GM23338 (cell line): ENCODE data around the gene NAB2. TPM values are rescaled to one million over a fixed set of nuclear protein-coding genes. Genes with fewer than 3 reads are reported as not detected.

Experiments
- ATAC-seq: fragments of 200-7000 bp; cut with Tn5 transposase; 3 replicates; pipeline ENCODE4 v1.9.1; 2020
- DNase-seq: peaks from one replicate; pipeline ENCODE4 v3.0.0-alpha.2; 2015; ENCODE audit warnings: low spot score
- H2AFZ ChIP-seq: fragments of 200-600 bp; sonication (generic); 2 replicates; pipeline ENCODE4 v1.8.0; 2016; ENCODE audit warnings: antibody characterized with exemption, mild to moderate bottlenecking, moderate library complexity
- H3F3A ChIP-seq: fragments of 200-600 bp; sonication (generic); replicated peaks from 2 replicates; pipeline ENCODE4 v1.8.0; 2017; ENCODE audit warnings: antibody characterized with exemption, mixed run types, low read depth
- H3K27ac ChIP-seq: fragments of 200-600 bp; sonication (generic); 2 replicates; pipeline ENCODE4 v1.6.1; 2016; ENCODE audit warnings: low read depth
- H3K27me3 ChIP-seq: fragments of 200-600 bp; sonication (generic); 2 replicates; pipeline ENCODE4 v1.8.0; 2016; ENCODE audit warnings: mild to moderate bottlenecking, mixed run types, moderate library complexity; ENCODE audit not compliant: insufficient read depth
- H3K36me3 ChIP-seq: fragments of 200-600 bp; sonication (generic); 2 replicates; pipeline ENCODE4 v1.8.0; 2016; ENCODE audit warnings: mild to moderate bottlenecking; ENCODE audit not compliant: insufficient read depth
- H3K4me1 ChIP-seq: fragments of 200-600 bp; sonication (generic); 2 replicates; pipeline ENCODE4 v1.8.0; 2016; ENCODE audit warnings: mild to moderate bottlenecking, moderate library complexity; ENCODE audit not compliant: insufficient read depth
- H3K4me2 ChIP-seq: fragments of 200-600 bp; sonication (generic); 2 replicates; pipeline ENCODE4 v1.7.1; 2017; ENCODE audit warnings: mixed run types
- H3K4me3 ChIP-seq: fragments of 200-600 bp; sonication (generic); 2 replicates; pipeline ENCODE4 v1.6.1; 2016; ENCODE audit warnings: mixed run types
- H3K79me2 ChIP-seq: fragments of 200-600 bp; sonication (generic); replicated peaks from 2 replicates; pipeline ENCODE4 v1.8.0; 2017; ENCODE audit warnings: mild to moderate bottlenecking; ENCODE audit not compliant: insufficient read depth
- H3K9me2 ChIP-seq: fragments of 200-600 bp; sonication (generic); 2 replicates; pipeline ENCODE4 v1.8.0; 2017; ENCODE audit not compliant: insufficient read depth
- H4K20me1 ChIP-seq: fragments of 200-600 bp; sonication (generic); replicated peaks from 2 replicates; pipeline ENCODE4 v1.8.0; 2017; ENCODE audit warnings: mild to moderate bottlenecking; ENCODE audit not compliant: insufficient read depth
- H3K27ac Mint-ChIP-seq: 2 replicates; pipeline ENCODE4 v1.8.0; 2020; ENCODE audit warnings: inconsistent platforms, mild to moderate bottlenecking, moderate library complexity, mixed read lengths
- H3K27me3 Mint-ChIP-seq: 3 replicates; pipeline ENCODE4 v1.8.0; 2022; ENCODE audit warnings: low read depth, mild to moderate bottlenecking, moderate library complexity, mixed read lengths, inconsistent platforms; ENCODE audit not compliant: insufficient read depth, poor library complexity
- H3K36me3 Mint-ChIP-seq: 3 replicates; pipeline ENCODE4 v1.8.0; 2021; ENCODE audit warnings: low read depth, mild to moderate bottlenecking, inconsistent platforms, moderate library complexity, mixed read lengths
- H3K4me1 Mint-ChIP-seq: 3 replicates; pipeline ENCODE4 v1.8.0; 2020; ENCODE audit warnings: mild to moderate bottlenecking, inconsistent platforms, mixed read lengths
- H3K4me3 Mint-ChIP-seq: 3 replicates; pipeline ENCODE4 v1.8.0; 2021; ENCODE audit warnings: moderate library complexity, mild to moderate bottlenecking, inconsistent platforms, mixed read lengths
- H3K9me3 Mint-ChIP-seq: 3 replicates; pipeline ENCODE4 v1.8.0; 2020; ENCODE audit warnings: moderate library complexity, mild to moderate bottlenecking, inconsistent platforms, mixed read lengths
- CREB1 ChIP-seq: fragments of 250-450 bp; sonication (Bioruptor Pico); IDR thresholded peaks from 2 replicates; pipeline ENCODE4 v1.5.0; 2020; ENCODE audit warnings: low read depth, mild to moderate bottlenecking, moderate library complexity
- EZH2 ChIP-seq: fragments of 200-600 bp; sonication (generic); IDR thresholded peaks from one replicate; pipeline ENCODE4 v1.8.0; 2017; ENCODE audit warnings: antibody characterized with exemption, mild to moderate bottlenecking, low read depth; ENCODE audit not compliant: unreplicated experiment
- JUNB ChIP-seq: IDR thresholded peaks from one replicate; pipeline ENCODE4 v1.6.1; 2016; ENCODE audit warnings: antibody characterized with exemption; ENCODE audit not compliant: unreplicated experiment
- NANOG ChIP-seq: IDR thresholded peaks from 2 replicates; pipeline ENCODE4 v1.6.1; 2016; ENCODE audit warnings: antibody characterized with exemption, borderline replicate concordance
- POLR2AphosphoS5 ChIP-seq: IDR thresholded peaks from 2 replicates; pipeline ENCODE4 v1.6.1; 2016; ENCODE audit warnings: antibody characterized with exemption, low read depth
- STAT1 ChIP-seq: IDR thresholded peaks from one replicate; pipeline ENCODE4 v1.6.1; 2016; ENCODE audit warnings: antibody characterized with exemption; ENCODE audit not compliant: unreplicated experiment
- ZNF114 ChIP-seq: fragments of 250-450 bp; sonication (Bioruptor Pico); IDR thresholded peaks from 2 replicates; pipeline ENCODE4 v1.5.0; 2020; ENCODE audit warnings: mild to moderate bottlenecking, moderate library complexity
- polyA plus RNA-seq: library from polyadenylated mRNA; unstranded; fragments of >200 nt; fragmentation: Nextera tagmentation; extraction: Ambion mirVana; gene quantifications from 2 replicates; pipeline ENCODE4 v1.2.1, GENCODE V29; 2016
- total RNA-seq: library from RNA; depleted of rRNA; stranded (reverse); fragments of >200 nt; shearing (Covaris generic); gene quantifications from 2 replicates; pipeline ENCODE4 v1.2.3, GENCODE V29; 2014
- TF ChIP-seq, protein P1 (sequence below): IDR thresholded peaks from 2 replicates; pipeline ENCODE4 v1.6.1; 2016; ENCODE audit warnings: antibody characterized with exemption
- TF ChIP-seq, protein P2 (sequence below): IDR thresholded peaks from one replicate; pipeline ENCODE4 v1.6.1; 2018; ENCODE audit warnings: antibody characterized with exemption; ENCODE audit not compliant: unreplicated experiment
- TF ChIP-seq, protein P3 (sequence below): fragments of 250-450 bp; sonication (Bioruptor Pico); IDR thresholded peaks from 2 replicates; pipeline ENCODE4 v1.5.0; 2020; ENCODE audit warnings: mild to moderate bottlenecking, moderate library complexity
- TF ChIP-seq, protein P4 (sequence below), 2 experiments: fragments of 200-600 bp in 1 of 2; sonication (generic) in 1 of 2; conservative IDR thresholded peaks; 2 replicates each; pipeline versions ENCODE4 v1.5.1 to v1.6.1; 2016 to 2017; ENCODE audit warnings: antibody characterized with exemption in 2 of 2, low read depth in 2 of 2, mild to moderate bottlenecking in 2 of 2, moderate library complexity in 1 of 2

The NAB2 gene
- total and polyA plus RNA-seq, 2 experiments from 2014 or later, result 6.5 to 19.8 TPM

DNA sequence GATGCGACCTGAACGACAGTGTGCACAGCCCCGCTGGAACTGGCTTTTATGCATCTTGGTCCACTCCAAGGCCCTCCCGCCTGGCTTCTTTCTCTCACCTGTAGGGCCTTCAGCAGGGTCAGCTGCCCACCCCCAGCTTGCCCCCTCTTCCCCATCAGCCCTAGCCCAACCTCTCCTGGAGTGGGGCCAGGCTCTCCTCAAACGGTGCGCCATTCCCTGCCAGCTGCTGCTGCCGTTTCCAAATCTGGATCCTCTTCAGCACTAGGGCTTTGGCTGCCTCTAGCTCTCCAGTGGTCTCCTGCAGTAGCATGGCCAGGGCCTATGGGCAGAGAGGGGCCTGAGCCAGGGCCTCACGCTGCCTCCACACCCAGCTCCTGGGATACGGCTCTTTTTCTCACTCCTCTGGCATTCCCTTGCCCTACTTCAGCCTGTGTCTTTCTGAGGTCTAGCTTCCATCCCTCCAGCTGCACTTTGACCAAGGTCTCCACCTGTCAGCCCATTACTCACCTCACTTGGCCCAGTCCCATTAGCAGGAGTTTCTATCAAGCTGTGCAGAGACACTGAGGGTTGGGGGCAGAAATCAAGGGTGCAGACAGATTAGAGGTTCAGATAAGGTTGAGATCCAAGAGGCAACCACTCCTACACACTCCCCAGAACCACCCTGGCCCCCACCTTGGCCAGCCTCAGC is 17.3 kb downstream of the NAB2 start (continued):
- TF ChIP-seq, protein P1, sequence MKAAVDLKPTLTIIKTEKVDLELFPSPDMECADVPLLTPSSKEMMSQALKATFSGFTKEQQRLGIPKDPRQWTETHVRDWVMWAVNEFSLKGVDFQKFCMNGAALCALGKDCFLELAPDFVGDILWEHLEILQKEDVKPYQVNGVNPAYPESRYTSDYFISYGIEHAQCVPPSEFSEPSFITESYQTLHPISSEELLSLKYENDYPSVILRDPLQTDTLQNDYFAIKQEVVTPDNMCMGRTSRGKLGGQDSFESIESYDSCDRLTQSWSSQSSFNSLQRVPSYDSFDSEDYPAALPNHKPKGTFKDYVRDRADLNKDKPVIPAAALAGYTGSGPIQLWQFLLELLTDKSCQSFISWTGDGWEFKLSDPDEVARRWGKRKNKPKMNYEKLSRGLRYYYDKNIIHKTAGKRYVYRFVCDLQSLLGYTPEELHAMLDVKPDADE, result no peak
- TF ChIP-seq NANOG (no peak), JUNB (no peak), ZNF114 (CRISPR knock-in tag) (no peak), STAT1 (no peak), POLR2AphosphoS5 (no peak)
- TF ChIP-seq, protein P2, sequence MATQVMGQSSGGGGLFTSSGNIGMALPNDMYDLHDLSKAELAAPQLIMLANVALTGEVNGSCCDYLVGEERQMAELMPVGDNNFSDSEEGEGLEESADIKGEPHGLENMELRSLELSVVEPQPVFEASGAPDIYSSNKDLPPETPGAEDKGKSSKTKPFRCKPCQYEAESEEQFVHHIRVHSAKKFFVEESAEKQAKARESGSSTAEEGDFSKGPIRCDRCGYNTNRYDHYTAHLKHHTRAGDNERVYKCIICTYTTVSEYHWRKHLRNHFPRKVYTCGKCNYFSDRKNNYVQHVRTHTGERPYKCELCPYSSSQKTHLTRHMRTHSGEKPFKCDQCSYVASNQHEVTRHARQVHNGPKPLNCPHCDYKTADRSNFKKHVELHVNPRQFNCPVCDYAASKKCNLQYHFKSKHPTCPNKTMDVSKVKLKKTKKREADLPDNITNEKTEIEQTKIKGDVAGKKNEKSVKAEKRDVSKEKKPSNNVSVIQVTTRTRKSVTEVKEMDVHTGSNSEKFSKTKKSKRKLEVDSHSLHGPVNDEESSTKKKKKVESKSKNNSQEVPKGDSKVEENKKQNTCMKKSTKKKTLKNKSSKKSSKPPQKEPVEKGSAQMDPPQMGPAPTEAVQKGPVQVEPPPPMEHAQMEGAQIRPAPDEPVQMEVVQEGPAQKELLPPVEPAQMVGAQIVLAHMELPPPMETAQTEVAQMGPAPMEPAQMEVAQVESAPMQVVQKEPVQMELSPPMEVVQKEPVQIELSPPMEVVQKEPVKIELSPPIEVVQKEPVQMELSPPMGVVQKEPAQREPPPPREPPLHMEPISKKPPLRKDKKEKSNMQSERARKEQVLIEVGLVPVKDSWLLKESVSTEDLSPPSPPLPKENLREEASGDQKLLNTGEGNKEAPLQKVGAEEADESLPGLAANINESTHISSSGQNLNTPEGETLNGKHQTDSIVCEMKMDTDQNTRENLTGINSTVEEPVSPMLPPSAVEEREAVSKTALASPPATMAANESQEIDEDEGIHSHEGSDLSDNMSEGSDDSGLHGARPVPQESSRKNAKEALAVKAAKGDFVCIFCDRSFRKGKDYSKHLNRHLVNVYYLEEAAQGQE, result no peak

DNA sequence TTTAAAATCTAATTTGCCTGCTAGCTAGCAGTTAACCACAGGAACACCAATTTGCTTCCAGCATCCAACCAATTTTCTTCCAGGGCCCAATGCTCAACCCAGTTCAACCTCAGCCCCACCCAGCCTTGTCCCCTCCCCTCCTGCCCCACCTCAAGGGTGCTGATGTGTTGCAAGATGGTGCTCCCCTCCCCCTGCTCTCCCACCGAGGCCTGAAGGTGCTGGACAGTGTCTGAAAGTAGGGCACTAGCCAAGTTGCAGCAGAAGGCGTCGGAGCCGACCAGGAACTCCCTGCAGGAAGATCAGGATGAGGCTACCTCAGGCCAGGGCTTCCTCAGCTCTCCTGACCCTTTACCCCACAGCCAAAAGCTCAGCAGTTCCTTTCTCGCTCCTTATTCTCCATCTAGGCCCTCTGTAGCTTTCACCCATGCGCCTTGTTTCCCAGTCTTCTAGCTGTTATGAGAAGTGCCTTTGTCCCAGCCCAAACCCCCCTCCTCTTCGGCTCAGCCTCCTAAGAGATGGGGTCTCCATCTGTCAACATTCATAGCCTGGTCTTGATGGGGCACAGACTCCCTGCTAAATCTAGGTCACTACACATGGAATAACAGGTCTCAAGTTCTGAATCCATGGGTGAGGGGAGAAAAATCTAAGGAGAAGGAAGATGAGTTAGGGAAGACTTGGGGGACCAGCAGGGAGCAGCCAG is 18.7 kb downstream of the NAB2 start:
- no peak overlapping the region for H3K4me3 ChIP-seq
- no peak overlapping the region for H3K4me2 ChIP-seq
- H3K27me3 ChIP-seq, result no peaks in the 10 kb centered on the region
- Mint-ChIP-seq H3K9me3 (no peaks in the 10 kb centered on the region; the same call in 1 of the 3 replicates), H3K4me1 (peaks cover 28% of the 10 kb centered on the region), H3K36me3 (peaks cover 32% of the 10 kb centered on the region), H3K4me3 (no peak overlapping the region; the same call in 2 of the 3 replicates), H3K27me3 (peaks cover 20% of the 10 kb centered on the region), H3K27ac (no peak overlapping the region)
- ATAC-seq, result no peak
- H3K4me1 ChIP-seq, result peaks cover 20% of the 10 kb centered on the region
- H3K9me2 ChIP-seq, result no peaks in the 10 kb centered on the region
- H3K79me2 ChIP-seq, result peaks cover 9% of the 10 kb centered on the region
- H3K36me3 ChIP-seq, result no peaks in the 10 kb centered on the region
- no peaks in the 10 kb centered on the region for H4K20me1 ChIP-seq
- no peak overlapping the region for H2AFZ ChIP-seq
- DNase-seq, result no peak
- no peak overlapping the region for H3K27ac ChIP-seq
- peaks cover 6% of the 10 kb centered on the region for H3F3A ChIP-seq
- no peak for TF ChIP-seq CREB1 (CRISPR knock-in tag)
- TF ChIP-seq, protein P3, sequence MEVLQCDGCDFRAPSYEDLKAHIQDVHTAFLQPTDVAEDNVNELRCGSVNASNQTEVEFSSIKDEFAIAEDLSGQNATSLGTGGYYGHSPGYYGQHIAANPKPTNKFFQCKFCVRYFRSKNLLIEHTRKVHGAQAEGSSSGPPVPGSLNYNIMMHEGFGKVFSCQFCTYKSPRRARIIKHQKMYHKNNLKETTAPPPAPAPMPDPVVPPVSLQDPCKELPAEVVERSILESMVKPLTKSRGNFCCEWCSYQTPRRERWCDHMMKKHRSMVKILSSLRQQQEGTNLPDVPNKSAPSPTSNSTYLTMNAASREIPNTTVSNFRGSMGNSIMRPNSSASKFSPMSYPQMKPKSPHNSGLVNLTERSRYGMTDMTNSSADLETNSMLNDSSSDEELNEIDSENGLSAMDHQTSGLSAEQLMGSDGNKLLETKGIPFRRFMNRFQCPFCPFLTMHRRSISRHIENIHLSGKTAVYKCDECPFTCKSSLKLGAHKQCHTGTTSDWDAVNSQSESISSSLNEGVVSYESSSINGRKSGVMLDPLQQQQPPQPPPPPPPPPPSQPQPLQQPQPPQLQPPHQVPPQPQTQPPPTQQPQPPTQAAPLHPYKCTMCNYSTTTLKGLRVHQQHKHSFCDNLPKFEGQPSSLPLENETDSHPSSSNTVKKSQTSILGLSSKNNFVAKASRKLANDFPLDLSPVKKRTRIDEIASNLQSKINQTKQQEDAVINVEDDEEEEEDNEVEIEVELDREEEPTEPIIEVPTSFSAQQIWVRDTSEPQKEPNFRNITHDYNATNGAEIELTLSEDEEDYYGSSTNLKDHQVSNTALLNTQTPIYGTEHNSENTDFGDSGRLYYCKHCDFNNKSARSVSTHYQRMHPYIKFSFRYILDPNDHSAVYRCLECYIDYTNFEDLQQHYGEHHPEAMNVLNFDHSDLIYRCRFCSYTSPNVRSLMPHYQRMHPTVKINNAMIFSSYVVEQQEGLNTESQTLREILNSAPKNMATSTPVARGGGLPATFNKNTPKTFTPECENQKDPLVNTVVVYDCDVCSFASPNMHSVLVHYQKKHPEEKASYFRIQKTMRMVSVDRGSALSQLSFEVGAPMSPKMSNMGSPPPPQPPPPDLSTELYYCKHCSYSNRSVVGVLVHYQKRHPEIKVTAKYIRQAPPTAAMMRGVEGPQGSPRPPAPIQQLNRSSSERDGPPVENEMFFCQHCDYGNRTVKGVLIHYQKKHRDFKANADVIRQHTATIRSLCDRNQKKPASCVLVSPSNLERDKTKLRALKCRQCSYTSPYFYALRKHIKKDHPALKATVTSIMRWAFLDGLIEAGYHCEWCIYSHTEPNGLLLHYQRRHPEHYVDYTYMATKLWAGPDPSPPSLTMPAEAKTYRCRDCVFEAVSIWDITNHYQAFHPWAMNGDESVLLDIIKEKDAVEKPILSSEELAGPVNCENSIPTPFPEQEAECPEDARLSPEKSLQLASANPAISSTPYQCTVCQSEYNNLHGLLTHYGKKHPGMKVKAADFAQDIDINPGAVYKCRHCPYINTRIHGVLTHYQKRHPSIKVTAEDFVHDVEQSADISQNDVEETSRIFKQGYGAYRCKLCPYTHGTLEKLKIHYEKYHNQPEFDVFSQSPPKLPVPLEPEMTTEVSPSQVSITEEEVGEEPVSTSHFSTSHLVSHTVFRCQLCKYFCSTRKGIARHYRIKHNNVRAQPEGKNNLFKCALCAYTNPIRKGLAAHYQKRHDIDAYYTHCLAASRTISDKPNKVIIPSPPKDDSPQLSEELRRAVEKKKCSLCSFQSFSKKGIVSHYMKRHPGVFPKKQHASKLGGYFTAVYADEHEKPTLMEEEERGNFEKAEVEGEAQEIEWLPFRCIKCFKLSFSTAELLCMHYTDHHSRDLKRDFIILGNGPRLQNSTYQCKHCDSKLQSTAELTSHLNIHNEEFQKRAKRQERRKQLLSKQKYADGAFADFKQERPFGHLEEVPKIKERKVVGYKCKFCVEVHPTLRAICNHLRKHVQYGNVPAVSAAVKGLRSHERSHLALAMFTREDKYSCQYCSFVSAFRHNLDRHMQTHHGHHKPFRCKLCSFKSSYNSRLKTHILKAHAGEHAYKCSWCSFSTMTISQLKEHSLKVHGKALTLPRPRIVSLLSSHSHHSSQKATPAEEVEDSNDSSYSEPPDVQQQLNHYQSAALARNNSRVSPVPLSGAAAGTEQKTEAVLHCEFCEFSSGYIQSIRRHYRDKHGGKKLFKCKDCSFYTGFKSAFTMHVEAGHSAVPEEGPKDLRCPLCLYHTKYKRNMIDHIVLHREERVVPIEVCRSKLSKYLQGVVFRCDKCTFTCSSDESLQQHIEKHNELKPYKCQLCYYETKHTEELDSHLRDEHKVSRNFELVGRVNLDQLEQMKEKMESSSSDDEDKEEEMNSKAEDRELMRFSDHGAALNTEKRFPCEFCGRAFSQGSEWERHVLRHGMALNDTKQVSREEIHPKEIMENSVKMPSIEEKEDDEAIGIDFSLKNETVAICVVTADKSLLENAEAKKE (CRISPR knock-in tag), result no peak
- TF ChIP-seq ZNF114 (CRISPR knock-in tag), result no peak
- TF ChIP-seq, protein P4, sequence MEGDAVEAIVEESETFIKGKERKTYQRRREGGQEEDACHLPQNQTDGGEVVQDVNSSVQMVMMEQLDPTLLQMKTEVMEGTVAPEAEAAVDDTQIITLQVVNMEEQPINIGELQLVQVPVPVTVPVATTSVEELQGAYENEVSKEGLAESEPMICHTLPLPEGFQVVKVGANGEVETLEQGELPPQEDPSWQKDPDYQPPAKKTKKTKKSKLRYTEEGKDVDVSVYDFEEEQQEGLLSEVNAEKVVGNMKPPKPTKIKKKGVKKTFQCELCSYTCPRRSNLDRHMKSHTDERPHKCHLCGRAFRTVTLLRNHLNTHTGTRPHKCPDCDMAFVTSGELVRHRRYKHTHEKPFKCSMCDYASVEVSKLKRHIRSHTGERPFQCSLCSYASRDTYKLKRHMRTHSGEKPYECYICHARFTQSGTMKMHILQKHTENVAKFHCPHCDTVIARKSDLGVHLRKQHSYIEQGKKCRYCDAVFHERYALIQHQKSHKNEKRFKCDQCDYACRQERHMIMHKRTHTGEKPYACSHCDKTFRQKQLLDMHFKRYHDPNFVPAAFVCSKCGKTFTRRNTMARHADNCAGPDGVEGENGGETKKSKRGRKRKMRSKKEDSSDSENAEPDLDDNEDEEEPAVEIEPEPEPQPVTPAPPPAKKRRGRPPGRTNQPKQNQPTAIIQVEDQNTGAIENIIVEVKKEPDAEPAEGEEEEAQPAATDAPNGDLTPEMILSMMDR (conservative IDR thresholded peaks at IDR 0.05; ENCODE audit: low read depth in 2 of 2), result no peak
- TF ChIP-seq EZH2, result no peak
